SK-MEL-5 (cell line): ENCODE data around the gene C10orf88. TPM values are rescaled to one million over a fixed set of nuclear protein-coding genes. Genes with fewer than 3 reads are reported as not detected.
A peak's percentile ranks its signal among the peaks of the same experiment; 100 is the strongest.
"Not testable (repeated sequence)": the region's sequence is repeated elsewhere in the genome, so short reads cannot be mapped to it uniquely, and the experiment has no call there.

Experiments used
- DNase-seq: peaks from one replicate; pipeline ENCODE4 v3.0.0-alpha.2; 2016; ENCODE audit warnings: low read depth, low spot score
- in situ Hi-C: cut with HindIII; loops from 2 replicates; pipeline ENCODE4 v1.10.0; 2016; ENCODE audit warnings: low sequenced_read_pairs, high pct_unique_total_duplicates, low pct_unique_long_range_greater_than_20kb
- total RNA-seq: library from RNA; depleted of rRNA; stranded (reverse); fragments of >200 nt; shearing (Covaris generic); gene quantifications from 2 replicates; pipeline ENCODE4 v1.2.3, GENCODE V29; 2014

Gene C10orf88
- total RNA-seq, 1 experiment from 2014 or later = 12.5 TPM

DNA sequence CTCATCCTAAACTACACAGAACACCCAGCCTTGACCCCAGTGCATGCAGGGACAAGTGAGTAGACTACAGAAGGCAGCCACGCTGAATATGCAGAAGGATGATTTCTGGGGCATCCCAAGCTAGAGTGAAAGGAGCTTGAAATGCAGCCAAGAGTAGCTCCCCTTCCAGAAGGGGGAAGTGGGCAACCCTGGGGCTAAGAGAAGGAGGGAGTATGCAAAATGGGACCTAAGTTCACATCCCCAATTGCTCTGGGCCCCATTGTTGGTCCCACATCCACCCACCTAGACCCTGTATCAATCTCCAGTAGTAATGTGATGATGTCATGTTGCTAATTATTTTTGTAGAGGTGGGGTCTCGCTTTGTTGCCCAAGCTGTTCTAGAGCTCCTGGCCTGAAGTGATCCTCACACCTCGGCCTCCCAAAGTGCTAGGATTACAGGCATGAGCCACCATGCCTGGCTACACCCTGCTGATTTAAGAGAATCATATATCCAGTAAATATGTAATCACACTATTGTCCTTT is 20.6 kb upstream of the C10orf88 start:
- DNase-seq = no peak
- in situ Hi-C loops = no loop called here

DNA sequence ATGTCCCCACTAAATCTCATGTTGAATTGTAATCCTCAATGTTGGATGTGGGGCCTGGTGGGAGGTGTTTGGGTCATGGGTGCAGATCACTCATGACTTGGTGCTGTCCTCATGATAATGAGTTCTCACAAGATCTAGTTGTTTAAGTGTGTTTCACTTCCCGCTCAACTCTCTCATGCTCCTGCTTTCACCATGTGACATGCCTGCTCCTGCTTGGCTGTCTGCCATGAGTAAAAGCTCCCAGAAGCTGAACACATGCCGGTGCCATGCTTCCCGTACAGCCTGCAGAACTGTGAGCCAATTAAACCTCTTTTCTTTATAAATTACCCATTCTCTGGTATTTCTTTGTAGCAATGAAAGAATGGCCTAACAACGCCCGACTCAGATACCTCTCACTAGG is 20.0 kb upstream of the C10orf88 start:
- peak; percentile 29 for DNase-seq
- in situ Hi-C loops = no loop called here

DNA sequence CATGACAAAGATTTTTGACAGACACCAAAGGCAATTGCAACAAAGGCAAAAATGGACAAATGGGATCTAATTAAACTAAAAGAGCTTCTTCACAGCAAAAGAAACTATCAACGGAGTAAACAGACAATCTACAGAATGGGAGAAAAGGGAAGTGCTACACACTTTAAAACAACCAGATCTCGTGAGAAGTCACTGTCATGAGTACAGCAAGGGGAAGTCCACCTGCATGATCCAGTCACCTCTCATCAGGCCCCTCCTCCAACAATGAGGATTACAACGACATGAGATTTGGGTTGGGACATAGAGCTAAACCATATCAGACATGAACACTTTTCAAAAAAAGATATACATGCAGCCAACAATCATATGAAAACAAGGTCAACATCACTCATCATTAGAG is 14.7 kb upstream of the C10orf88 start:
- DNase-seq = no peak
- in situ Hi-C loops = no loop called here

DNA sequence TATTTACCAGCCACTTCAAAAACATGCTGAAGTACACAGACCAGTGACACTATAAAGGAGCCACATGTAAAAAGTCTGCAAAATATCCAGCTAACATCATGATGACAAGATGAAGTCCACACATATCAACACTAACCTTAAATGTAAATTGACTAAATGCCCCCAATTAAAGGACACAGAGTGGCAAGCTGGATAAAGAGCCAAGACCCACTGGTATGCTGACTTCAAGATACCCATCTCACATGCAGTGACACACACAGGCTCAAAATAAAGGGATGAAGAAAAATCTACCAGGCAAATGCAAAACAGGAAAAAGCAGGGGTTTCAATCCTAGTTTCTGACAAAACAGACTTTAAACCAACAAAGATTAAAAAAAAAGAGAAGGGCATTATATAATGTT is 12.9 kb upstream of the C10orf88 start:
- no peak for DNase-seq
- in situ Hi-C loops = no loop called here

DNA sequence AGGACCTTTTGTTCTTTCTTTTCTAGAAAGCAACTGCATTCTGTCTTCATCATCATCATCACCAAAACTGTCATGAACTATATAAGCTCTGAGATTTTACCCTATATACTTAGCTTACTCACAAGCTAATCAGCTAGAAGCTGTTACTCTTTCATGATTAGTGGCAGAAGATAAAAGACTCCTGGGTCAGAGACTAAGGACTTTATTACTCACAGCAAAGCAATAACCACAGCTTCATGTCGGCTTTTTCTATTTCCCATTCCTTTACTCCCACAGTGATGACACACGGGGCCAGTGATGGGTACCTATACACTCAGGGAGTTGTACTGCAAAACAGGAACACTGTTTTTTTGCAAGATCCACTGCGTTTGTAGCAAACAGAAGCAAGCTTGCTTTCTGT is 8.4 kb upstream of the C10orf88 start:
- in situ Hi-C loops = no loop called here
- no peak for DNase-seq

DNA sequence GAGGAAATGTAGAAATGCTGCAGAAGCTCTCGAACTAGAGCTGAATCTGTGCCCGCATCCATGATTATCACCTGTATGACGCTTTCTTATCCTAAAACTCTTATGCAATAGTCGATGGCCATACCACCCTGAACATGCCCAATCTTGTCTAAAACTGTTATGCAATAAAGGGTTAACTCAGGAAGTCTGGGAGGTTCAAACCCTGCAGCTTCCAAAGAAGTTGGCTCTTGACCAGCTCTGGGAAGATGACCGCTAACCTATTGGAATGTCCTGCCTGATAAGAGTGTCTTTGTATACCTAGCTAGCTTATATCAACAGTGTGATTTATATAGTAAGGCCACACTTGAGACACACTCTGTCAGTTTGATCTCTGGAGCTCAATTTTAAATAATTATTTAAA is 3.4 kb upstream of the C10orf88 start:
- no peak for DNase-seq
- in situ Hi-C loops = no loop called here

DNA sequence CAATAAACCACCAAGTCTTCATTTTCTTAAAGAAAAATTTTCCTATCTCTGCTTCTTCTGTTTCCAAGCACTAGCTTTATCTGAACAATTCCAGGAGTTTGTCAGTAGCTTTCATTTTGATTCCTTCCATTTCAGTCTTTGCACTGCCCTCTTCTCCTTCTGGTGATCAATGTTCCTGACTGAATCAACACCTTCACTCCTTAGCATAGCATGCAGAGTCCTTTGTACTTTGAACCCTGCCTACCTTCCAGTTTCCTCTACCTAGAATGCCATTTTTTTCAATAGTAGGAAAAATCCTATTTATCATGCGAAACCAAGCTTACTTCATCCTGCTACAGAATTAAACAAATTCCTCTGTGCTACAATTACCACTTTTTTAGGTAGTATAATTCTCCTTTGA is 1.9 kb upstream of the C10orf88 start:
- in situ Hi-C loops = no loop called here
- DNase-seq = no peak

DNA sequence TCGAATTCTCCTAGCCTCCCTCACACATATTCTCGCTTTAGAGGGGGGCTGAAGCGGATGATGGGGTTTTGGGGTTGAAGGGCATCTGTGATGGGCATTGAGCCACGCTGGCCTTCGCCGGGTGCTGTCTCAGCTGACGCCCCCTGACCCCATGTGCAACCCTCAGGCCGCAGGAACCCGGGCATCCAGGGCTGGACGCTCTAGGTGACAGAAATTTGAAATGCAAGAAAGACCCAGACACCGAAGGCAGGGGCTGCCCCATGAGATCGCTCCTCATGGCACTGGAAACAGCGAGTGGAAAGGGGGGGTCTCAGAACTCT is 664 bp upstream of the C10orf88 start:
- no peak for DNase-seq
- in situ Hi-C loops = no loop called here

DNA sequence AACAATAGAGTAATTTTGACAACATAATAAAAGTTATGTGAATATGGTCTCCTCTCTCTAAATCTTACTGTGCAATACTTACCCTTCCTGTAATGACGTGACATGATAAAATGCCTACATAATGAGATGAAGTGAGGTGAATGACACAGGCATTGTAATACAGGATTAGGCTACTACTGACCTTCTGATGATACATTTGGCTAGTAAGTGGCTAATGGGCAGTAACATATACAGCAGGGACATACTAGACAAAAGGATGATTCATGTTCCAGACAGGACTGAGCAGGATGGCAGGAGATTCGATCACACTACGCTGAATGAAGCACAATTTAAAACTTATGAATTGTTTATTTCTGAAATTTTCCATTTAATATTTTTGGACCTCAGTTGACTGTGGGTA is 4.7 kb downstream of the C10orf88 start:
- DNase-seq = no peak
- in situ Hi-C loops = no loop called here

DNA sequence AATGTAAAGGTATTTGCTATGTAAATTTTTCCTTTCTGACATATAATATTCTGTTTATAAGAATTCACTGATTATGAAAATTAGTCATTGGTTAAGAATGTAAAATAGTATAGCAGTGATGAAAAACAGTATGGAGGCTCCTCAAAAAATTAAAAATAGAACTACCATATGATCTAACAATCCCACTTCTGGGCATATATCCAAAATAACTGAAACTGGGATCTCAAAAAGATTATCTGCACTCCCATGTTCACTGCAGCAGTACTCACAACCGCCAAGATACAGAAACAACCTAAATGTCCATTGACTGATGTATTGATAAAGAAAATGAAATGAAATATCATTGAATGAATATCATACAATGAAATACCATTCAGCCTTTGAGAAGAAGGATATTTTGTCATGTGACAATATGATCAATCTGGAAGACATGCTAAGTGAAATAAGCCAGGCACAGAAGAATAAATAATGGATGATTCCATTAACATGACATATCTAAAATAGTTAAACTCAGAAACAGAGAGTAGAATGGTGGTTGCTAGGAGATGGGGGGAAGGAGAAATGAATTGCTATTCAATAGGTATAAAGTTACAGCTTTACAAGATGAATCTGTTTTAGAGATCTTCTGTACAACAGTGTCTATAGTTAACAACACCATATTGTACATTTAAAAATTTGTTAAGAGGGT is 14.0 kb downstream of the C10orf88 start:
- in situ Hi-C loops = no loop called here
- peak; percentile 4 for DNase-seq

DNA sequence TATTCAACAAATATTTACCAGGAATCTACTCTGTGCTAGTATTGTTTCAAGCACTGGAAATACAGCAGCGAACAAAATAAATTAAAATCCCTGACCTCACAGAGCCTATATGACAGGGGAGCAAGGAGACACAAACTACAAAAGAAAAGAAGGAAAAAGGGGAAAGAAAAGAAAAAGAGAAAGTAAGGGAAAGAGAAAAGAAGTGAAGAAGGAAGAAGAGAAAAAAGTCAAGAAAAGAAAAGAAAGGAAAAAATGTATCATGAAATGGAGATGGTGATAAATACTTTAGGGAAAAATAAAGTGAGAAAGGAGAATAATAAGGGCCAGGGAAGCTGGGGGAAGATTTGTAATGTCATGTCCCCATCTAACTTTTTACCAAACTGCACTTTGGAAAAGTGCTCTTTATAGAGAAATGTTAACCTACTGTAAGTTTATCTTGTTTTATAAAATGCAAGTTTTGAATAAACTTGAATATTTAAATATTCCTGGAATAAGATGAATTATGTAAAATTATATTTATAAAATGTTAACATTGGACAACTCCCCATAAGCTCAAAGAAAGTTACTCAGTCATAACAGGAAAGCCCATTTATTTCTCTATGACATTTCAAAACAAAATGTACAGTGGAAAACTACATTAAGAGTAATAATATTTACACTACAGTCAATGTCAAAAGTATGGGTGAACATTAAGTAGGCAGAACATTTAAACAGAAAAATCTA is 14.7 kb downstream of the C10orf88 start:
- in situ Hi-C loops = no loop called here
- no peak for DNase-seq

DNA sequence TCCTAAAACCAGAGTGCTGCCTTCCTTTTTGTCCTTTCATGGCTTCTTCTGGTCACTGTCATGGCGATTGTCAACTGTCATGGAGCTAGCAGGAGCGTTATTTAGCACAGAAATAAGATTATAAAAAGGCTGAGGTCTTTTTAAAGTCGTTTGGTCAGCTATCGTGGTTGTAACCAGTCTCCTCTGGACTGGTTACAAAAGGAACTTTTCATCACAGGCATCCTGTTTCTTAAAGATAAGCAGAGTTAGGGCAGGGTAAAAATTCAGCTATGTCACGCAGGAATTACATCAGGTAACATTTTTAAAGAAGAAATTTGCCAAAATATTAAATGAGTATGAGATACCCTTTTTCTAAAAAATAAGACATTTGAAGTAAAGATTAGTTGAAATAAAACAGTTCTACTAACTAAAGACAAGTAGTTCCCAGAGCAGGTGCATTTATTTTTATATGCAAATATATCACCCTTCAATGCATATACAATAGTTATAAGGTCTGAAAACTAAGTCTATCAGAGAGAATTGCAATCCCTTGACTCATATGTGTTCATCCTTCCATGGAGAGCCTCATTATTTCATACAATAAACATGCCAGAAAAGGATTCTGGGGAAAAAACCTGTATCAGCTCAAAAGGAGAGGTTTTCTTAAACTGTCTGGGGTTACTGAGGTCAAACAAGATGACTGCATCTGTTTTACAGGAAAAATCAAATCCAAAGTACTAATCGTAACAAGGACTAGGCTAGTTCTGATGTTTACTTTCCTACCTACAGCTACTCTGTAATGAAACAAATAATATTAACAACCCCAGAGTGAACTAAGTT is 22.7 kb downstream of the C10orf88 start:
- in situ Hi-C loops = no loop called here
- no peak for DNase-seq

DNA sequence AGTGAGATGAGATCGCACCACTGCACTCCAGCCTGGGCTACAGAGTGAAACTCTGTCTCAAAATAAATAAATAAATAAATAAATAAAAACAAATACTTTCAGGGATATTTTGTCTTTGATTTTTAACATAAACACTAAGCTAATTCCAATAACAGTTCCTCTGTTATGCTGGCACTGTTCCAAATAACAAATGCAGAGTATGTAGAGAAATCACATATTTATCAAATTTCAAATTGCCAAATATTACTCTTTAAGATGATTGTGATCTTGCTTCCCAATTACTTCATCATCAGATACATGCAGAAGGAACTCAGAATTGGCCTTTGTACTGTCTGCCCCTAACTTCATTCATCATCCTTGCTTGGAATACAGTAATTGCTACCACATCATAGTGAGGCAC is 23.9 kb downstream of the C10orf88 start:
- in situ Hi-C loops = no loop called here

DNA sequence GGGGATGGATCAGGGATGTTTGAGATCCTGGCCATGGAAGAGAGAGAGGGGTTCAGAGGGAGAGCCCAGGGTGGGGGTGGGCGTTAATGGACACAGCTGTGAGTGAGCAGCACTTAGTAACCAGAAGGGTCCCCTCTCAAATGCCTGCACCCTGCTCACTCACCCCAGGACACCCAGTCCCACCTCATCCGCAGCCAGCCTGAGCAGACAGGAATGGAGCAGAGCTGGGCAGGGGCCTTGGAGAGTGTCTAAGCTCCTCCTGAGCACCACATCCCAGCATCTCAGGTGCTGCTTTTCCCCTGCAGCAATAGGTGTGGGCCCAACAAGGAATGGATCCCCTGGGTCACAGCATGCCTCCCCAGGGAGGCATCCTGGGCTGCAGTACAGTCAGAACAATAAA is 38.3 kb downstream of the C10orf88 start:
- DNase-seq = no peak

More for the DNA sequence above, 23.9 kb downstream of the C10orf88 start:
- DNase-seq = no peak

DNA sequence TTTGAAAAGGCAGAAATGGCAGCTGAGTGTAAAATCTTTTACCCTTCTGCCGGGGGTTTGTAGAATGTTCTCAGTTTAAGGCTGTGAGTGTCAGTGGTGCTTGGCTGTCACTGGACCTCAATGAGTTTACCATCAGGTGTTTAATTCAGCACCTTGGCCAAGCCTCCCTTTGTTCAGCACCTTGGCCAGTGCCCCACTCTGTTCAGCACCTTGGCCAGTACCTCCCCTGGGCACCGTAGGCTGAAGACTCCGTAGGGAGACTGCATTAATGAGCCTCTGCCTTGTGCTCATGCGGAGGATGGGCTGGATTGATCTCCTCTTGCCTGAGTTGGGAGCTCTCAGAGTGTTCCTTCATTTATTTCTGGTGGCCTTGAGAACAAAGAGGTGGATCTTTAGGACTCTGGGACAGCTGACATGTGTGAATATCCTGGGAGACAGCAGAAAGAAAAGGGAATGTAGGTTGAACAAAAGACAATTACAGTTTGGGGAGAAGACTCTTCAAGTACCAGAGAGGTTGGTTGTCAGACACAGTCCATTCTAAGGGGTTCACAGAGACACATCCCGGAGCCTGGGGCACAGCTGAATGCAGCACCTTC is 42.0 kb downstream of the C10orf88 start:
- in situ Hi-C loops = no loop called here
- peak; percentile 24 for DNase-seq

More for the DNA sequence above, 38.3 kb downstream of the C10orf88 start:
- in situ Hi-C loops = no loop called here

DNA sequence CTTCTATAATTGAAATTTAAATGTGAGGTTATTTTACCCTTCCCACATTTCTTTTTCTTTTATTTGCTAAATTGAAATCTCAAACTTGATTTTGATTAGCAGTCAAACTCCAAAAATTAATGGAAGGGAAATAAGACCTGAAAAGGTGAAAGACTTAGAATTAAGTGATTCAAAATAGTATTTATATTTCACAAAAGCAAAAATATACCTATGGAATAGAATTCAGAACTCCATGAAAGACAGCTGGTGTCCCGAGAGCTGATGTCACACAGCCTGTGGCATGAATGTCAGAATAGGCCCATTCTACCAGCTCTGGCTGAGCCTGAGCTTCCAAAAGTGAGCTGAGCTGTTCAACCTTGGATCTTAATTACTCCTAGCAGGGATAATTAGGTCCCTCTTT is 43.7 kb downstream of the C10orf88 start, which contains the start of gene FAM24A:
Gene FAM24A, plus strand, starts transcription at position 301 of the 400 bp plus-strand sequence. CDS start 1,025 bp downstream, outside the sequence.
- DNase-seq = no peak
- in situ Hi-C loops = no loop called here

DNA sequence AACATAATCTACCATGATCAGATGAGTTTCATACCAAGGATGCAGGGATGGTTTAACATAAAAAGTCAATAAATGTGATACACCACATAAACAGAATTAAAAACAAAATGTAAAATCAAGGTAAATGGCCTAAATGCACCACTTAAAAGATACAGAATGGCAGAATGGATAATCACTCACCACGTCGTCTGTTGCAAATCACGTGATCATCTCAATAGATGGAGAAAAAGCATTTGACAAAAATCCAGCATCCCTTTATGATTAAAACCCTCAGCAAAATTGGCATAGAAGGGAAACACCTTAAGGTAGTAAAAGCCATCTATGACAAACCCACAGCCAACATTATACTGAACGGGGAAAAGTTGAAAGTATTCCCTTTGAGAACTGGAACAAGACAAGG is 50.2 kb downstream of the C10orf88 start:
- in situ Hi-C loops, DNase-seq: not testable (repeated sequence)
